GM18858 (cell line): ENCODE results near the gene CAPN12.

Source experiments
- ATAC-seq: cut with Tn5 transposase; IDR thresholded peaks from one replicate; pipeline ENCODE4 v1.9.1; 2021; ENCODE audit not compliant: unreplicated experiment

CAPN12 gene

DNA sequence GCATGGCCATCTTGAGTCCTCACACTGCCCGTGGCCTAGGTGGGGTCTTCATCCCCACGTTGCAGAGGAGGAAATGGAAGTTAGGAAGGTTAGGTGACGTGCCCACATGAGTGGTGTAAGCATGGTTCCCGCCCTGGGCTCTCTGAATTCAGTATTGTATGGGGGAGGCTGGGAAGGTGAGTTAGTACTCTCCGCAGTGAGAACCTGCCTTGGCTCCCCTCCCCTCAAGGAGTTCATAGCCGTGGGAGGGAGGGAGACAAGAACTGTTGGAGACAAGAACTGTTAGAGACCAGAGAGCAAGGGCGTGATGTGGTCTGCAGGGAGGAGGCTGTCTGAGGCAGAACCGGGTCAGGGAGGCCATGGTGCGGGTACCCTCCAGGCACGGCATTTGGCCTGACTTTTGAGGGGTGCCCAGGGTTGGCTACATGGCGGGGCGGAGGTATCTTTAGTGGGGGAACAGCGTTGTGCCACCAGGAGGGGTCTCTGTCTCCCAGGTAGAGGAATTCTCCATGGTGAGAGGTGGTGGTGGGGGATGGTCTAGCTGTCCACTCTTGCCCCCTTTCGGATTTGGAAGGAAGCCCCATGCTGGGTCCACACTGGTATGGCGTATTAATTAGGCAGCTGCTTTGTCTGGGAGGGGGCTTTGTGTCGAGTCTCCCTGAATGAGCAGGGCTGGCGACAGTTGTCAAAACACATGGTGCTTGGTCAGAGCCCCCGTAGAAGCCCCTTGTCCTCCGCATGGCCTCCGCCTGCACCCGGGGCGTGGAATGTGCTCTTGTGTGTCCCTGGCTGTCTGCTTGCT lies 45.8 kb downstream of the CAPN12 start:
- no peak for ATAC-seq

DNA sequence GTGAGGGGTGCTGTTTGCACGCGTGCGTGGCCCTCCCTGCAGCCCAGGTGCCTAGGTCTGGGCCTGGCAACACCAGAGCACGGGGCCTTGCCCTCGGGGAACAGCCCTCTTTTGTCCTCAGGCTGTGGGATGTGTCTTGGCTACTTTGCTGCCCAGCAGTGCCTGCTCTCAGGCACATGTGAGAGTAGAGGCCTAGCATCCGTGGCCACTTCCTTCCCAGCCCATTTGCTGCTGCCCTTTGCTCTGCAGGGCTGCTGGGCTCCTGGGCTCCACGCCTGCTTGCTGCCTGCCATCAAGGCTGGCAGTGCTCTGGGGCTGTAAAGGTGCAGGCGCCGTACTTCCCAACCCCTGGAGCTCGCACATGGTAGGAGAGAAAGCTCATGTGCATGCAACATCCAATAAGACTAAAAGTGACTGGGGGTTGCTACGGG lies 46.6 kb downstream of the CAPN12 start:
- no peak for ATAC-seq

DNA sequence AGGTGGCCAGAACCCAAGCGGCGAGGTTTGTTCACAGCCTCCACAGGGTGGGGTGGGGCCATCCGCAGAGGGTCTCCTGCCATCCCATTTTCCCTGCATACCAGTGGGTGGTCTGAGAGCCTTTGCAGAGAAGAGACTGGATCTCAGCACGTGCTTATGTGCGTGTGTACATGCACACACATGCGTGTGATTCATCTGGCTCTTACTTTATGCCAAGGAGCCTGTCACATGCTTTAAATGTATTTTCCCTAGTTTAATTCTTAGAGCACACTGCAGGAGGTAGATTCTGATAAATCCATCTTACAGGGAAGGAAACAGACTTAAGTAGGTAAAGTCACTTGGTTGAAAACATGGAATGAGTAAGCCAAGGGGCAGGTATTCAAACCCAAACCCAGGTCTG lies 47.1 kb downstream of the CAPN12 start:
- ATAC-seq, result no peak

DNA sequence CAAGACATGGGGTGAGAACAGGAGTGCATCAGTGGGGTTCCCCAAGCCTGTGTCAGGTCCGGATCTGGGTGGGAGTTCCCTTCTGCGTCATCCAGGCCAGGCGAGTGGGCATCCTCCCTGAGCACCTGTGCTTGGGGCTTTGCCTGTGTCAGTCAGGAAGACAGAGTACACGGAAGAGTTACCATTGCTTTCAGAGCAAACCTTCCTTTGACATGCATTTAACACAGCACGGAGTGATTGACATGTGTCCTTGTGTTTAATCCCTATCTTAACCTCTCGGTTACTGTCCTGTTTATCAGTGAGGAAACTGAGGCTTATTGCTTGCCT lies 47.6 kb downstream of the CAPN12 start:
- no peak for ATAC-seq

DNA sequence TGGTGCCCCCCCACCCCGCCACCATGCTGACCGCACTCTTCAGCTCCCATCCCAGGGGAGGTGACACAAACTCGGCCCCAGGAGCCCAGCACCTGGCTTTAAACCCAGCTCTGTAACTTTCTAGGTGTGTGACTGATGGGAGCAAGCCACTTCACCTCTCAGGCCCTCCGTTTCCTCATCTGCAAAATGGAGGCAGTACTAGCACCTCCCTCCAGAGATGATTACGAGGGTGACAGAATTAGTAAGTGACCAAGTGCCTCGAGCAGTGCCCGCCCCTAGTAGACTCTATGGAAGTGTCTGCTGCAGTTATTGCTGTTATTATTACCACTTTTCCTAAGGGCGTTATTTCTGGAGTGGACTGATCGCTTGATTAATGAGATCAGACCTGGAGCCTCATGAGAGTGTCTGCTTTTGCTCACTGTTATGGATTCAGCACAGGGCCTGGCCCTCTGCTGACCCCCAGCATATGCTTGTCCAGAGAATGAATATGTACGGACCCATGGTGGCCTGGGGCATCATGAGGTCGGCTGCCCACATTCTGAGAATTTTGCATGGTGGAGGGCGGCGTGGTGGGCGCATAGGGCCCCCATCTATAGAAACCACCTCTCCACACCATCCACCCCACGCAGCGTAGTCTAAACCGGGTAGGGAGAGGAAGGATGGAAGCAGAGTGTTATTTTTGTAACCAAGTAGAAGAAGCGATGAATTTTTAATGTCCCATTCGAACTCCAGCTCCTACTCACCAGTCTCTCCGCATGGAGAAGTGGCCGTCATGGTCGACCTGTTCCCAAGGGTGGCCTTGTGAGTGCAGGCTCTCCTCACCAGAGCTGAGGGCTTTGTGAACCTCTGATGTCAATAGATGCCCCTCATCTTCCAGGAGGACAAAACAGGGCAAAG lies 48.2 kb downstream of the CAPN12 start:
- no peak for ATAC-seq

DNA sequence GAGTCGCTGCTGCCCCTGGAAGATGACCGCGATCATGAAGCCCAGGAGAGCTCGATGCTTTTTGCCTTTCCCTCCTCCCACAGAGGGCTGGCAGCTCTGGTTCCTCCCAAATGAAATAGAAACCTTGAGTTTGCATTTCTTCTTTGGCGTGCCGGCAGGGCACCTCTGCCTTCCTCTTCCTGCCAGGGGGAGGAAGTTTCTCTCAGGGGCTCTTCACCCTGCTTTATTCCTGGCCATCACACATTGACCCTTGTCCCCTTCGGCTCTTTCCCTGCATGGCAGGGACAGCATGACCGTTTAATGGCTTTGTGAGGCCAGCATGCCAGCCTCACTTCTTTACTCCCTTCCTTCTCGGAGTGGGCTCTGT lies 49.0 kb downstream of the CAPN12 start:
- no peak for ATAC-seq

DNA sequence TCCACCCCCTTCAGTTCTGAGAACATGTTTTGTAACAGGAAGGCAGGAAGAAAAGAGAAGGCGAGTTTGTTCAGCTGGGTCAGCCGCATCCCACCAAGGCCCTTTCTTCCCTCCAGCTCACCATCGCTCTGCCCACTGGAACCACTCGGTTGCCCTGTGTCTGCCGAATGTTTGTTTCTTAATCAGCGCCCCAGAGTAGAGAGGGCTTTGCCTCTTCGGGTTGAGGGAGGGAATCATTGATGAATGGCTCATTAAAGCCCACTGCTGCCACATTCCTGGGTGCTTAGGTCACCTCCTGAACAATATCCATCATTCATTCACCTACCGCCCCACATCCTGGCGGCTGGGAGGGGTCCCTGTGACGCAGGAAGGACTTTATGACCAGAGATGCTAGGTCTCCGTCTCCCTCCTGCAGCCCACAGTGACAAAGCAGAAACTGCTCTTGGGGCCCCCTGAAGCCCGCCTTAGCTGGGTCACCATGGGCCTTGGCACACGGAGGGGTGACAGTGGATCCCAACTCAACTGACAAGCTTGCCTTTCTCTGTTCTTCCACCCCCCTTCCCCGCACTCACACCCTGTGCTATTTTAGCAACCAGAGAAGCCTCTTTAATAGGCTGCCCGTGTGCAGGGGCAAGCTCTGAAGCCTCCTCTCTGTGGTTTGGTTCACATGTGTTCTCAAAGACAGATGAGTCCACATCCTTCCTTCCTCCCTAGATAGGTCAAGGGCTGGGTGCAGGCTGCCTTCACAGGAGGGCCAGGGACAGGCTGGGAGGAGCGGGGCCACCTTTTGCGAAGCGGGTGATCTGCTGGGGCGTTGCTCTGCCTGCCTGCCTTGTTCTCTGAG lies 50.7 kb downstream of the CAPN12 start:
- ATAC-seq, result no peak

DNA sequence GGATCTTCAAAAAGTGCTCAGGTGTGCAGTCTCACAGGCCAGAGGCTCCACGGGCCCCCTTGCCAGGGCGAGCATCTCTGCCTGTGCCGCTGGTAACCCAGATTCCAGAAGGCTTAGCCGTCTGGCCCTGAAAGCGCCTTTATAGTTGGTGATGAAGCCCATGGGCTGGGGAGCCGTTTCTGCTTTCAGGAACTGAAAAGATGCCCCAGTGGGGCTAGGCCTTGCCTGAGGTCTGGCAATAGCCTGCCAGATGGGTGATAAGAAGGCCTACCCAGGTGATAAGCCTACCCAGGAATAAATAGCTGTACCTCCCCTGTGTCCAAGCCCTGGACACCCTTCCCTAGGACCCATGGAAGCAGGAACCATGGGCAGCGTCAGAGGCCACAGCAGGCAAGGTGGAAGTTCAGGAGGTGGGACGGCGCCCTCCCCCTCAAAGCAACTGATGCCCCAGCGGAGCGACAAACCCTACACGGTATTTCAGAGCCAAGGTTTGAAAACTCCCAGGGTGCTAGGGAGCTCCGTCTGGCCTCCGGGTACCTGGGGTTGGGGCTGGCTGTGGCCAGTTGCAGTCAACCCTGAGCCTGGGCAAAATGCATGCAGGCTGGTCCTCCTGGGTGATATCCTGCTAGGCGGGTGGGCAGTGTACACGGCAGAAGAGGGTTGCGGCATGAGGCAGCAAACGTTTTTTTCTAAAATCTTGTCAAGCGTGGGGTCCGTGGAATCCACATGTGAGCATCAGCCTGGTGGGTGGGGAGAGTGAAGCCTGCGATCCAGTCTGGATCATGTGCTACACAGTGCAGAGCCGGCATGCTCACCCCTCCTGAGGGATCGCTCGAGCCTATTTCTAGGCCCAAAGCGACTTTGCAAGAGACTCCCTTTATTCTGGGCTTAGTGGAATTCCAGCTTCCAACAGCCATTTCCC lies 51.6 kb downstream of the CAPN12 start:
- ATAC-seq, result no peak

DNA sequence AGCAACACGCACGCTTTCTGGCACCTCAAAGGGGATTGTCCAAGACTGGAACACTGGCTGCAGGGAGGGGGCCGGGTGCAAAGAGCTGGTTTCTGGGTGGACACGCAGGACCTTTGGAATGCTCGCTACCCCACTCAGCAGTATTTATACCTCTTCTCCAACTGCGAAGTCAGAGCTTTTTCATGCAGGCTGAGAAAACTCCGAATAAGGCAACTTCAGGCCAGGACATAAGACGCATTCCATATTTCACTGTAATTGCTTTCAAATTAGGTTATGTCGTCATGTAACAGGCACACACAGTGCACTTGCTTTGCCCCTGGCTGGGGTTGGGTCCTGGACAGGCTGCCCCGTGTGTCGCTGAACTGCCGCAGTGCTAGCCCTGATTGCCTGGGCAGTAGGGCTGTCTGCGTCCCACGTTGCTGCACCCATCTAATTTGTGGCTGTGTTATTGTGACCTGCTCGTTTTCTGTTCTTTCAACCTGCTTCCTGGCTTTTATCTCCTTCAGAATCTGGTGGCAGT lies 52.3 kb downstream of the CAPN12 start:
- no peak for ATAC-seq

DNA sequence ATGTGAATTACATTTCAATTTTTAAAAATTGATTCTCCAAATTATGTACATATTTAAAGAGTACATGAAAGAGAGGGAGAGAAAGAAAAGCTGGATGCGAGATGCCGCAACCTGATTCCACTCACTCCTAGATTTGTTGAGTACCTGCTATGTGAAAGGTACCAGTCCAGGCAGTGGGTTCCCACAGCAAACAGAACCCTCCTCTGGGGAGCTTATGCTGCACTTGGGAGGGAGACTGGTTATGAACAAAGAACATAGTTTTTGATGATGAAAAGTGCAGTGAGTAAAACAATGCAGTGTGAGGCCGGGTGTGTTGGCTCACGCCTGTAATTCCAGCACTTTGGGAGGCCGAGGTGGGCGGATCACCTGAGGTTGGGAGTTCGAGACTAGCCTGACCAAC lies 53.4 kb downstream of the CAPN12 start:
- no peak for ATAC-seq

DNA sequence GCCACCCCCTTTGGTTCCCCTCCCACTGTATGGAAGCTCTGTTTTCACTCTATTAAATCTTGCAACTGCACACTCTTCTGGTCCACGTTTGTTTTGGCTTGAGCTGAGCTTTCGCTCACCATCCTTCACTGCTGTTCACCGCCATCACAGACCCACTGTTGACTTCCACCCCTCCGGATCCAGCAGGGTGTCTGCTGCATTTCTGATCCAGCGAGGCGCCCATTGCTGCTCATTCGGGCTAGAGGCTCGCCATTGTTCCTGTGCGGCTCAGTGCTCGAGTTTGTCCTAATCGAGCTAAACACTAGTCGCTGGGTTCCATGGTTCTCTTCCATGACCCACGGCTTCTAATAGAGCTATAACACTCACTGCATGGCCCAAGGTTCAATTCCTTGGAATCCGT lies 54.1 kb downstream of the CAPN12 start:
- no peak for ATAC-seq

DNA sequence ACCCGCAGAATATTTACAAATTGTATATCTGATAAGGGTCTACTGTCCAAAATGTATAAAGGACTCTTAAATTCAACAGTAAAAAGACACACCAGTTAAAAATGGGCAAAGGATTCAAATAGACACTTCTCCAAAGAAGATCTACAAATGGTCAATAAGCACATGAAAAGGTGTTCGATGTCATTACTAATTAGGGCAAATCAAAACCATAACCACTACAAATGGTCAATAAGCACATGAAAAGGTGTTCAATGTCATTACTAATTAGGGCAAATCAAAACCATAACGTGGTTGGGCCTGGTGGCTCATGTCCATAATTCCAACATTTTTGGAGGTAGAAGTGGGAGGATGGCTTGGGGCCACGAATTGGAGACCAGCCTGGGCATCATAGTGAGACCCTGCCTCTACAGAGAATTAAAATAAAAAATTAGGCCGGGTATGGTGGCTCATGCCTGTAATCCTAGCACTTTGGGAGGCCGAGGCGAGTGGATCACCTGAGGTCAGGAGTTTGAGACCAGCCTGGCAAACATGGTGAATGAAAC lies 56.4 kb downstream of the CAPN12 start:
- ATAC-seq, result no peak

DNA sequence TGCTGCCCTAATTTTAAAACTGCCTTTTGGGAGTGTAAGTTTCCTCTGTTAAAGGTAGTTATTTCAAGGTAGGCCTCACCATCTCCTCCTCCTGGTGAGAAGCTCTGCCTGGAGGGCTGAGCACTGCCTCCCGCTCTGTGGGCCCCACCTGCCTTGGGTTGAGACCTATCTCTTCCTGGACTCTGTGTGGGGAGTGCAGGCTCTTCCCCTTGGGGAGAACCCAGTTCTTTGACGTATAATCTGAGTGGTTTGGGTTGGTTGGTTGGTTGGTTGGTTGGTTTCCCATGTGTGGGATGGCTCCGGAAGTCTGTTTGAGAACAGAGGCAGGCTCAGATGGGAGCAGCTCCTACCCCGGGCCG lies 57.8 kb downstream of the CAPN12 start:
- no peak for ATAC-seq

DNA sequence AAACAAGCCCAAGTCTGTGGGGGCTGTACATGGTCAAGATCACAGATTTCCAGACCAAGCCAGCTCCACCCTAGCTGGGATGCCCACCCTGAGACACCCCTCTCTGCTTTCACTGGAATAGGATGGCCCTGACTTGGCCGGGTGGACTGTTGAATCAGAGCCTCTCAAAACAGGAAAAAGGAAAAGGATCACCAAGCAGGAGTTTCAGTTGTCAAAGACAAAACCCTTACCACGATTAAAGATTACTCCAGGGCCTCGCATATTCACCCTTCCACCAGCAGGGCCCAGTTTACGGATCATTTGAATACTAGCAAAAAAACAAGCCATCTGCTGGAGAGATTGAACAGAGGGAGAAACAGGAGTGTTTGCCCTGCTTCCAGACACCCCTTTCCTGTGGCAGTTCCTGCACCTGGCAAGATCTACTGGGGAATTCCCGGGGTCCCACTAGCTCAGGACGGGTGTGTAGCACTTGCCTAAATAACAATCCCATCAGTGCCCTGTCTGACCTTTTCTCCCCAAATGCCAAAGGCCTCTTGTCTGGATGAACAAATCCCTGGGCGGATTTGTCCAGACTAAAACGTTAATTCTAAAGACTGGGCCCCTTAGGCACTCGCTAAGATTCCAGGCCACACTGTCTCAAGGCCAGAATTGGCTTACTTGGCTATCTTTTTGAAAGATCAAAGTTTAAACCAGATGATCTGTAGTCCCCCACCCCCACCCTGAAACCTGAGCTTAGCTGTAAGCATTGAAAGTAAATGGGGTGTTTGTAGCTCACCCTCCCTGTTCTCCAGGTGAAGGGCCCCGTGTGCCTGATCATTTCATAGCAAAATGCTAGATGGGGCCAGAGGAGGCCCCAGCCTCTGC lies 58.4 kb downstream of the CAPN12 start:
- no peak for ATAC-seq

DNA sequence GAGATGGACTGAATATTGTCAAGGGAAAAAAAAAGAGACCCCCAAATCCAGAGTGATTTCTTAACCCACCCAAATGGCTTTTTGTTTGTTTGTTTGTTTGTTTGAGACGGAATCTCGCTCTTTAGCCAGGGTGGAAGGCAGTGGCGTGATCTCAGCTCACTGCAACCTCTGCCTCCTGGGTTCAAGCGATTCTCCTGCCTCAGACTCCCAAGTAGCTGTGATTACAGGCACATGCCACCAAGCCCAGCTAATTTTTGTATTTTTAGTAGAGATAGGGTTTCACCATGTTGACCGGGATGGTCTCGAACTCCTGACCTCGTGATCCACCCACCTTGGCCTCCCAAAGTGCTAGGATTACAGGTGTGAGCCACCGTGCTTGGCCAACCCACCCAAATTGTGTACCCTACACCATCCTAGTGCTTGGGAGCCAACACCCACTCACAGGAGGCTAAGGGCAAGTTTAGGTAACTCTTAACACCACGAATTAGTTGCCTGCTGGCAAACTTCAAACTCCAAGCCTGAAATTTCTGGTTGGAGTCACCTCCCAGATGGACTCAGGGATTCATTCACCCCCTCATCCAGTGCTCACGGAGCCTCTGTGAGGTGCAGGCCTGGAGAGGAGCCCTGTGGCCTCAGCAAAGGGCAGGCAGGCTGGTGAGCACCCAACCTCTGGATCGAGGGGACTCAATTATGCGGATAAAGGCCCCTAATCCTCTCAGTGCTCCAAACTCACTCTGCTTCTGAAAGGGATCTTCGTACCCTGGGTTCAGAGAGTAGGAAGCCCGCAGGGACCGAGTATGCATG lies 59.2 kb downstream of the CAPN12 start:
- no peak for ATAC-seq

DNA sequence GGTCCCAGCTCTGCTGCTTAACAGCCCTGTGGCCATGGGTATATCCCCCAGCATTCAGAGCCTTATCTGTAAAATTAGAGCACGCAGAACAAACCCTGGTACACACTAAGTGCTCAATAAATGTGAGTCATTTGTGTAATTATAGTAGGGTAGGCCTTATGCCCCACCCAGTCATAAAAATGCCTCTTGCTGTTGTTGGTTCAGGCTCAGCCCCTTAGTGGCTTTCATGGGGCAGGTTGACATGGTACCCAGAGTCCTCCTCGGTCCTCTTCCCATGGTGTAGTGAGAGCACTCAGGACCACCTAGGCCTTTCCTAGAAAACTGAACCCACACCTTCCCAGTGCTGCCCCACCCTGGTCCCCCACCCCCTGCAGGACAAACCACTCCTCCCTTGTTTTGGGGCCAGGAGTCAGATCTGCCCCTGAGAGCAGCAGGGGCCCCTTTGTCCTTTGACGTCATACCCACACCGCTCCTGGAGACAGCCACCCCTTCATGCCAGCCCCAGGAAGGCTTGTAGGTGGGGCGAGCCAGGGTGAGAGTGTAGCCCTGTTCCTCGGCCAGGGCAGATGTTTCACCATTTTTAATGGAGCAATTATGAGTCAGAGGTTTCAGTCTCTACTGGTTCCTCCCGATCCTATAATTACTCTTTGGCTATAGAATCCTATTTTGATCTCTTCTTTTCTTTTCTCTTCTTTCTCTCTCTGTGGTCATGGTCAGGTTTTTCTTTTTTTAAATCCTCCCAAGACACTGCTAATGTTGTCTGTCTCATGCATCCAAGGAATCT lies 60.0 kb downstream of the CAPN12 start:
- ATAC-seq, result no peak

DNA sequence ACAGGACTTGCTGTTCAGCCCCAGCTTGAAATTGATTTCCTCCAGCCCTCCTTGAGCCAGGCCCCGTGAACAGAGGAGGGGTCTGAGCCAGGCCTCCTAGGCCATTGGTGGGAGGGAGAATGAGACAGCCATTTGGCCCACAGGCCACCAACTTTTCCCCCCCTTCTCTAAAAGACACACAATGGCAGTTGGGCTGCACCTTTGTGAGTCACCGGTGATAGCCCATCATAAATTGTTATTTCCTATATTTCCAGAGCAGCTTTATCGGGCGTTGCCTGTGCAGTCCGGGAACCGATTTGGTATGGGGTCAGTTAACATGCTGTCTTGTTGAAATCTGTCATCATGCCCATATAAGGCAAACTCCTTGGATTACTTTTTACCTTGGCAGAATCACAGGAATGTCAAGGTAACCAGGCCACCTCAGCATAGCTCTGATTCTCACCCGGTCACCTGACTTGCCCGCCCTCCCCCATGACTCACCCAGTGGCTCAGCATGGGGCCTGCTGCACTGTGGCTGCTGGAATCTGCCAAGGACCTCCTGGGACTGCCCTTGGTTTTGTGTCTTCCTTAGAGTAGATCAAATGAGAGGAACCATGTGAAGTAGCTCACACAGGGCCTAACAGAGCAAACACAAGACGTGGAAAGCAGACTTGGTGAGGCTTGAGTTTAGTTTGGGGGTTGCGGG lies 60.7 kb downstream of the CAPN12 start:
- no peak for ATAC-seq
